ENCODE measurements around the gene HSPG2.
"Not testable (repeated sequence)": the region's sequence is repeated elsewhere in the genome, so short reads cannot be mapped to it uniquely, and the experiment has no call there.

HSPG2 gene

GRCh38 chr1:21956720-21957552 is 19.8 kb upstream of the HSPG2 start:
- FAIRE-seq (no peak), DNase-seq (ENCODE audit: extremely low spot score, insufficient read length, low read depth) (no peak)

- no peak for FAIRE-seq
- DNase-seq (ENCODE audit: extremely low spot score, insufficient read length, low read depth), result no peak
Observed at GRCh38 chr1:21955501-21956281, 18.6 kb upstream of the HSPG2 start.

- FAIRE-seq (no peak), DNase-seq (ENCODE audit: extremely low spot score, insufficient read length, low read depth) (no peak)
Observed at GRCh38 chr1:21955058-21955457, 17.9 kb upstream of the HSPG2 start.

GRCh38 chr1:21952786-21953520 is 15.8 kb upstream of the HSPG2 start:
- DNase-seq (ENCODE audit: extremely low spot score, insufficient read length, low read depth), result no peak
- FAIRE-seq, result no peak

GRCh38 chr1:21951226-21951870 is 14.2 kb upstream of the HSPG2 start:
- no peak for FAIRE-seq

GRCh38 chr1:21950734-21951133 is 13.6 kb upstream of the HSPG2 start:
- FAIRE-seq (no peak), DNase-seq (ENCODE audit: extremely low spot score, insufficient read length, low read depth) (no peak)

More at GRCh38 chr1:21951226-21951870, 14.2 kb upstream of the HSPG2 start:
- no peak for DNase-seq (ENCODE audit: extremely low spot score, insufficient read length, low read depth)

GRCh38 chr1:21946836-21947587 is 9.9 kb upstream of the HSPG2 start:
- DNase-seq (ENCODE audit: extremely low spot score, insufficient read length, low read depth) (no peak), FAIRE-seq (no peak)

GRCh38 chr1:21944733-21945073 is 7.6 kb upstream of the HSPG2 start:
- DNase-seq (ENCODE audit: extremely low spot score, insufficient read length, low read depth) (no peak), FAIRE-seq (no peak)

GRCh38 chr1:21942959-21943640 is 6.0 kb upstream of the HSPG2 start:
- not testable (repeated sequence) for DNase-seq (ENCODE audit: extremely low spot score, insufficient read length, low read depth); FAIRE-seq

- FAIRE-seq (no peak), DNase-seq (ENCODE audit: extremely low spot score, insufficient read length, low read depth) (no peak)
Observed at GRCh38 chr1:21942464-21942863, 5.4 kb upstream of the HSPG2 start.

- no peak for FAIRE-seq
- no peak for DNase-seq (ENCODE audit: extremely low spot score, insufficient read length, low read depth)
Observed at GRCh38 chr1:21941370-21941769, 4.3 kb upstream of the HSPG2 start.

- FAIRE-seq (no peak), DNase-seq (ENCODE audit: extremely low spot score, insufficient read length, low read depth) (no peak)
Observed at GRCh38 chr1:21940492-21940891, 3.4 kb upstream of the HSPG2 start.

GRCh38 chr1:21939650-21940374 is 2.7 kb upstream of the HSPG2 start:
- no peak for DNase-seq (ENCODE audit: extremely low spot score, insufficient read length, low read depth)
- FAIRE-seq, result no peak

GRCh38 chr1:21938732-21939538 is 1.8 kb upstream of the HSPG2 start:
- no peak for DNase-seq (ENCODE audit: extremely low spot score, insufficient read length, low read depth)
- no peak for FAIRE-seq

- DNase-seq (ENCODE audit: extremely low spot score, insufficient read length, low read depth) (peak; percentile 77), FAIRE-seq (no peak)
Observed at GRCh38 chr1:21937372-21938121, 437 bp upstream of the HSPG2 start.

GRCh38 chr1:21936366-21937031 is 611 bp downstream of the HSPG2 start:
- DNase-seq (ENCODE audit: extremely low spot score, insufficient read length, low read depth) (no peak), FAIRE-seq (no peak)

Data from GM18507 (cell line).